Stimulated activated CD4-positive, alpha-beta T cell treated with anti-CD3 and anti-CD28 coated beads, Interleukin-15, amount 100 ng/mL, for 24 hours (primary cell): Measurements from ENCODE around the gene UTP20.
"Not testable (repeated sequence)": the region's sequence is repeated elsewhere in the genome, so short reads cannot be mapped to it uniquely, and the experiment has no call there.

ENCODE experiments used
- DNase-seq: peaks from one replicate; pipeline ENCODE4 v3.0.0-alpha.2; 2020

The UTP20 gene

DNA sequence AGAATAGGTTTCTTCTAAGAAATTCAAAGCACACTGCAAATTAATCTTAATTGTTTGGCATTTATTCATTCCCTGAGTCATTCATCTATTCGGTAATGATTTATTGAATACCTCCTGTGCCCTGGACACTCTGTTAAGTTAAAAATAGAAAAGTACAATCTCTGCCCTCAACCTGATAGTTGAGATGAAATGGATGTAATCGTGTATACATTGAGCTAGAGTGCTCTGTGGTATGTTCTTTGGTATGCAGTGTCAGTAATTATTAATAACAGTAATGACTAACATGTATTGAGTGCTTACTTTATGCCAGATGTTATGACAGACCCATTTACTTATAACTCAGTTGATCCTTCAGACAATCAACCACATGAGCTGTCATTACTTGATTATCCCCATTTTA, 47.6 kb downstream of the UTP20 start:
- DNase-seq = no peak

DNA sequence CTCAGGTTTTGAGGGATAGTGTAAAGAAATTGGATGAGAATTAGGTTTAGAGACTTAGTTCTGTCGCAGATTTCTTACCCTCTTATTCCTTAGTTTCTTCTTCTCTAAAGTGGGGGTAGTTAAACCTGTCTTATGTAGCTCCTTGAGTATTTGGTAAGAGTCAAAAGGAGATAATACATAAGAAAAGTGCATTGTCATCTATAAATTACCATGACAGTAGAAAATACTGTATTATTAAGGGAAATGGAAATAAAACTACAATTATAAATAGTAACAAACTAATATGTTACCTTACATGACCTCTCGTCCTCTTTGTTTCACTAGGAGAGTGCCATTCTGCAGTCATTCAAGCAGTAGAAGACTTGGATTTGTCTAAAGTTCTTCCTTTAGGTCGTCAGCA, 49.0 kb downstream of the UTP20 start:
- DNase-seq = no peak

DNA sequence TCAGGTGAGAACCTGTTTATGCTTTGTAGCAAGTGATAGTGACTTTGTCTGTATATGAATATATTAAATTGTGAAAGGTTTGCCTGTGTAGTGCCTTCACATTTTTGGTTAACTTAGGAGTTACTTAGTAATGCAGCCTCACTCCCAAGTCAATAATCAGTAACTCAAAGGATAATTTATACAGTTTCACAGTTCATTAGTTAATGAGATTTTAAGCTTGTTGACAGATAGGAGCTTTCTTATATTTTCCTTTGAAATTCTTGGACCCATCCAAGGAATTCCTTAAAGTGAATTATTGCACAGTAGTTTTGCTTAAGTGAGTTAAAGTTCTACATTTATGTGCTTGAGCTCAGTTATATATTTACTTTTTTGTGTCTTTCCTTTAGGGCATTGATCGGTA, 50.7 kb downstream of the UTP20 start:
- DNase-seq = no peak

DNA sequence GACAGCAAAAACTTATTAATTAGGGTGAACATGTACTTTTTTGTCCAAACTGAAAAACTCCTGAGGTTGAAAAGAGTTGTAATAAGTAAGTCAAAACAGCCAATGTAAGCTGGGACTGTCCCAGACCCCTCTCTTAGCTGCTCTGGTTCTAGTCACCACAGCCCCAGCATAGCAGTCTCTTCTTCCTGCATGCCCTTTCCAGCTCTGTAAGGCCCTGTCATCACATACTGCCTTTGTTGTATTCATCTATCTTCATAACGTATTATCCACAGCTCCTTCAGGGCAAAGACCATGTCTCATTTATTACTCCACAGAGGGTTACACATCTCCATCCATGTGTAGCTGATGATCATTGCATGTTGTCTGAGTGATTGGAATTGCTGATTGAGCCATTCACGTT, 56.5 kb downstream of the UTP20 start:
- no peak for DNase-seq

DNA sequence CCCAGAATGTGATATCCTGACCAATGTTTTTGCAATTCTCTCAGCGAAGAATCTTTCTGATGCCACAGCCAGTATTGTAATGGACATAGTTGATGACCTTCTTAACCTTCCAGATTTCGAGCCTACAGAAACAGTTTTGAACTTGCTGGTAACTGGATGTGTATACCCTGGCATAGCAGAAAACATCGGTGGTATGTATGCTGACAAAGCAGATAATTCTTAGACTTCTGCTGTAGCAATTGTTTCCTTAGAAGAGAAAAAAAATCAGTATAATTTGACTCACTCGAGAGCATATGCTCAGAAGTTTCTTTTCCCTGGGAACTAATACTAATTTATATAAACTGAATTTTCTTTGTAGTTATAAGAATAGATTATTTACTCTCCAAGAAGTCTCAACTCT, 58.2 kb downstream of the UTP20 start:
- no peak for DNase-seq

DNA sequence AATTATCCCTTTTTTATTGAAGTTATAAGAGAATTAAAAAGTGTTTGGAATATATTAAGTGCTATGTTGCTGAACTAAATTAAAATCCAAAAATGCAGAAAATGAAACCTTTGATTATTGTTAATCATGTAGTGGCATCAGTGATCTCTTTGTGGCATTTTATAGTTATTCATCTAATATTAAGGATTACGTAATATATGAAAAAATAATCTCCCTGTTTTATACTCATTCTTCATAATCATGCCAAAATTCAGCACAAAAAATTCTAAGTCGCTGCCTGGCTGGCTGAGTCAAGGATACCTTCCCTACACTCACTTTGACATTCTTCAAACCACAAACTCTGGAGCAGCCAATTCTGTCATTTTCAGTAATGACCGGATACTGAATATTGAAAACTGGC, 64.0 kb downstream of the UTP20 start:
- no peak for DNase-seq

DNA sequence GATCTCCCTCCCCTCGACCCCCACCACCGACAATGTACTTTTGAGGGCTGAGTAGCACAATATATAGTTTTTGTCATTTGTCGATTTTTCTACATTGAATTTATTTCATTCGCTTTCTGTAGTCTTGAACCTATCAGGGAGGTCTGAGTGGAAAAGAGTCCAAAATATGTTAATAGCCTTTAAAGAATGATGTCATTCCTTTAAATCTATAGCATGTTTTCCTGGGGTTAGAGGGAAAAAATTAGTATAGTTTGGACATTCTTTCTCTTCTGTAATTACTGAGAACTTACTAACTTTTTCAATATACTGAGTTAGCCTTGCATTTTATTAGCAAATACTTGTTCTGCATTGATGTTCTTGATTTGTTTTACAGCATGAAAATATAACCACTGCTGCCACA, 71.8 kb downstream of the UTP20 start:
- DNase-seq = no peak

DNA sequence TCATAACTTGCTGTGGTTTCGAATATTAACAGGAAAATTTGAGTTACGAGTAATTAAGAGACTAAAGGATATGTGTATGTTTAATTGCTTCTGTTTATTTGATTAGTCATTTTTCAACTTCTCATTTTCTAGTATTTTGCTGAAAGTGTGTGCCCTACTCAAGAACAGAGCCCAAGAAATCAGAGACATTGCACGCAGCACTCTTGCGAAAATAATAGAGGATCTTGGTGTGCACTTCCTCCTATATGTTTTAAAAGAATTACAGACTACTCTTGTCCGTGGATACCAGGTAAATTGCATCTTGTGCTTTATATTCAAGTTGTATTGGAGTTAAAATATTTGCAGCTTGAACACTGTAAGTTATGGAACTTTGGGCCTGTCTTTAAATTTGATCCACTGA, 76.9 kb downstream of the UTP20 start:
- DNase-seq = no peak

DNA sequence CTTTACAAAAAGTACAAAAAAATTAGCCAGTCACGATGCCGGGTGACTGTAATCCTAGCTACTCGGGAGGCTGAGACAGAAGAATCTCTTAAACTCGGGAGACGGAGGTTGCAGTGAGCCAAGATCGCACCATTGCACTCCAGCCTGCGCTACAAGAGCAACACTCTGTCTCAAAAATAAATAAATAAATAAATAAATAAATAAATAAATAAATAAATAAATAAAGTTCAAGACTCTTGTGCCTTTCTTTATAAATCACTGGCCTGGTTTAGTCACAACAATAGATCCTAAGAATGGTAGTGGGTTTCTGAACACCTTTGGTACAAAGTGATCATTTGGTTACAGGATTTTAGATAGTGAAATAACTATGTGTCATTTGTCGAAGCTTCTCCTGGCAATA, 81.5 kb downstream of the UTP20 start:
- DNase-seq = no peak

DNA sequence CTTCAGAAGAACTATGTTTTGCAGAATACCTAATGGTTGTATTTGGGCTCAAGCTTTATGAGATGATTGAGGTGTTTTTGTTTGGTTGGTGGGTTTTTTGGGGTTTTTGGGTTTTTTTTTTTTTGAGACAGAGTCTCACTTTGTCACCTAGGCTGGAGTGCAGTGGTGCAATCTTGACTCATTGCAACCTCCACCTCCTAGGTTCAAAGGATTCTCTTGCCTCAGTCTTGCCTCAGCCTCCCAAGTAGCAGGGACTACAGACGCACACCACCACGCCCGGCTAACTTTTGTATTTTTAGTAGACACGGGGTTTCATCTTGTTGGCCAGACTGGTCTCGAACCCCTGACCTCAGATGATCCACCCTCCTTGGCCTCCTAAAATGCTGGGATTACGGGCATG, 88.1 kb downstream of the UTP20 start:
- no peak for DNase-seq

DNA sequence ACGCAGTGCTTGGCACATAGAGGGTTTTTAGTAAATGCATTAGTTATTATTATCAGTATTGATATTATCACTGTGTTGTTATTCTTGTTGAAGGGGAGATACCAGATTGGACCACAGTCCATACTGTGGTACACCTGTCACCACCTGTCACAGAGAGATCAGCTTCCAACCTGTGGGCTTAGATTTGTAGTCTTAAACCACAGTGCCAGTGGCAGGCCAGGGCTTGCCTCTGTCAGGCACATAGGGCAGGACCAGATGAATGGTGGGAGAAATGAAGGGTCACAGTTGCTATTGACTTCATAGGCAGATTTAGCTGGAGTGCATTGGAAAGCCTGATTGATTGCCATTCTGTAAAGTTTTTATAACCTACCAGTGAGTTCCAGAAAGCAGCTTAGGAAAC, 92.5 kb downstream of the UTP20 start:
- DNase-seq = no peak

DNA sequence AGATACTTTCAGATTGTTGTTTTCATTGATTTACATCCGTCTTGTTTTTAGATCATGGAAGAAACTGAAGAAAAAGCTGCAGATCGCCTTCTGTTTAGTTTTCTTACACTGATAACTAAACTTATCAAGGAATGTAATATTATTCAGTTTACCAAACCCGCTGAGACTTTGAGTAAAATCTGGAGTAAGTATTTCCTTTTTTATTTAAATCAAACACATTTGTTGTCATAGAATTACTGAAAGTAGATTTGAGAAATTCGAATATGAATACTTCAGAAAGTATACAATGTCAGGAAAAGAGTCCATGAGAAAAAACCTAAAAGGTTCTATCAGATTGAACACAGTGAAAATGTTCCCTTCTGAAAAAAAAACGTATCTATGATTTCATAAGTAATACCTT, 95.7 kb downstream of the UTP20 start:
- DNase-seq = no peak

DNA sequence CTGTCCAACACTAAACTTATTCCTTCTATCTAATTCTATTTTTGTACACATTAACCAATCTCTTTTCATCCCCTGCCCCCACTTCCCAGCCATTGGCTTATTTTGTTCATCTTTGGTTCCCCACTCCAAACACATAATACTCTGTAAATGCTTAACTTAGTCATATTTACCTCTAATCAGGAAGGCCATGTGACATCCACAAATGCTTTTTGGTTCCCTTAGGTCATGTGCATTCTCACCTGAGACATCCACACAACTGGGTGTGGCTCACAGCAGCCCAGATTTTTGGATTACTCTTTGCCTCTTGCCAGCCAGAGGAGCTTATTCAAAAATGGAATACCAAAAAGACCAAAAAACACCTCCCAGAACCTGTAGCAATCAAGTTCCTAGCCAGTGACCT, 99.2 kb downstream of the UTP20 start:
- DNase-seq = no peak

DNA sequence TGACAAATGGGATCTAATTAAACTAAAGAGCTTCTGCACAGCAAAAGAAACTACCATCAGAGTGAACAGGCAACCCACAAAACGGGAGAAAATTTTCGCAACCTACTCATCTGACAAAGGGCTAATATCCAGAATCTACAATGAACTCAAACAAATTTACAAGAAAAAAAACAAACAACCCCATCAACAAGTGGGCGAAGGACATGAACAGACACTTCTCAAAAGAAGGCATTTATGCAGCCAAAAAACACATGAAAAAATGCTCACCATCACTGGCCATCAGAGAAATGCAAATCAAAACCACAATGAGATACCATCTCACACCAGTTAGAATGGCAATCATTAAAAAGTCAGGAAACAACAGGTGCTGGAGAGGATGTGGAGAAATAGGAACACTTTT, 111.3 kb downstream of the UTP20 start:
- not testable (repeated sequence) for DNase-seq

DNA sequence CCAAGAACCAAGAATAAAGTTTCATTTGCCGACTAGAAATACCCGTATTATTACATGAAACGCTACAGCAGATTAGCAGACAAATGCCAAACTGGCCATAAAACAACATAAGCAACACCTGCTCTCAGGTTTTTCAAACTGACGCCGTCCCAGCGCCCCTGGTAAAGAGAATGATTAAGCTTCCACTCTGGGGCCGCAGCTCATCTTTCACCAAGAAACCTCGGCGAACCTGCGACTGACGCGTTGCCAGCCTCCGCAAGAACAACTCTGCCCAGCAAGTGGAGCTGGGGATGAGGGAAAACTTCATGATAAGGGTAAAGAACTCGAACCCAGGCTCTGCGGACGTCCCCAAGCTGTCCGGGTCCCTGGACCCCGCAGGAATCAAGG, 127.1 kb downstream of the UTP20 start:
- no peak for DNase-seq

DNA sequence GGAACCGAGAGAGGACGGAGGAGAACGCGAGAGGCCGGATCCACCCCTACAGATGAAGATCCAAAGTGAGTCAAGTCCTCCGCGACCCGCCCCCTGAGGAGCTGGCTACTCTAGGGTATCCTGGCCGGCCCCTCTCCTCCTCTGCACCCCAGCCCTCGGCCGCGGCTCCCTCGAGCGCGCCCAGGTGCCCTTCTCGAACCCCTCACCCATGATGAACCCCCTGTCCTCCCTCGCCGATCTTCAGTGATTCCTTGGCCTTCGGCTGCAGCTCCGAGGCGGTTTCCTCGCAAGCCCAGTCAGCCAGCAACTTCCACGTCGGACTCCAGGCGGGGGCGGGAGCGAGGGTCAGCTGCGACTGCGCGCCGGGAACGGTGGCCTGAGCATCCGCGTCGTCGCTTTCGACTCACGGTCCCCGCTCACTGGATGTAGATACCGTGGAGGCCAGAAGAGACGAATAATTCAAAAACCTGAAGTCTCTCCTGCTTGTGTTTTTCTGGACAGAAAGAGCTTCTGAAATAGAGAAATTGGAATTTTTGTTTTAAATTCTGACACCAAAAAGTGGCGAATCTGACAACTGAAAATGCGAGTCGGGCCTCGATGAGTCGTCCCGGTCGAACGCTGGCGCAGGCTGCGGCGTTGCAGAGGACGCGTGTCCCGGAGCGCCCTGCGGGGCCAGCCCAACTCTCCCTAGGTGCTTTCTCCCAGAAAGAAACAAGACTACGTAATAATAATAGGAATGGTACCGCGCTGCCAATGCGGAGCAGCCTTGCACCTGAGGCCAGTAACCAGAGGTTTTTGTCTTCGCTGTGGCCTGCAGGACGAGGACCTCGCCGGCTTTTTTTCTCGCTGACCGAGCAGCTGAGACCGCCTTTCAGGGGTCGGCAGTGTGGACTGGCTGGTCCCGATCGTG, 127.8 kb downstream of the UTP20 start, which contains the start of gene ARL1:
Gene ARL1 (minus strand): TSS at position 337 of the 910 bp plus-strand sequence. CDS start 127 bp downstream, at position 210.
- peak; percentile 89 for DNase-seq

DNA sequence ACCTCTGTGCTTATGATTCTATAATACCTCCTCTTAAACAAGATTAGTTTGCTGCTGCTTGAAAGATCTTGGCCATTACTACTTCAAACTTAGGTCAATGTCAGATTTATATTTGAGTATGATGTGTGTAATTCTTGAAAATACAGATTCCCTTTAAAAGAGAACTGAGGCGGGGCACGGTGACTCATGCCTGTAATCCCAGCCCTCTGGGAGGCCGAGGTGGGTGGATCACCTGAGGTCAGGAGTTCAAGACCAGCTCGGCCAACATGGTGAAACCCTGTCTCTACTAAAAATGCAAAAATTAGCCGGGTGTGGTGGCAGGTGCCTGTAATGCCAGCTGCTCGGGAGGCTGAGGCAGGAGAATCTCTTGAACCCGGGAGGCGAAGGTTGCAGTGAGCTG, 130.3 kb downstream of the UTP20 start:
- DNase-seq = not testable (repeated sequence)

DNA sequence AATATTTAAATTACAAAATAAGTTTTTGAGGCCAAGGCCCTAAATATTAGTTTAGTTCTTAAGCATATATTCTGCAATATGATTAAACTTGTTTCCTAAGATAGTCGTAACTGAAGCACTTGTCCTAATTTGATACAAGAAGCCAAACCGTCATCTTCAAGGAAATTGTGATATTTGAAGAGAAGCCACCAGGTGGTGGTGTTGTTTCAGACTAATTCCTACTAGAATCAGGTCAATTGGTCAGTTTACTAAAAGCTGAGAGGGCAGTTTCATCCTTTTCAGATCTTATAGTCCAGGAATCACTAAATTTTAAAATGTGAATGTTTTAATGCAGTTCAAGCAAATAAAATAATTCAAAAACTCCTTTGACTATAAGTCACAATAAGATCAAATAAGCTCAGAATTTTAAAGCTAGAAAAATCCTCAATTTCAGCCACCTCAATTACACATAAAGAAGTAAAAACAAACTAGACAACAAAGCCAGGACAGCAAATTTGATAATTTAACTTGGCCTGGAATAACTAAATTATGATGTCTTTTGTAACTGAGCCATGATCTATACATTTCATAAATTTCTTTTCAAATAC, 134.7 kb downstream of the UTP20 start:
- DNase-seq = peak; percentile 14

DNA sequence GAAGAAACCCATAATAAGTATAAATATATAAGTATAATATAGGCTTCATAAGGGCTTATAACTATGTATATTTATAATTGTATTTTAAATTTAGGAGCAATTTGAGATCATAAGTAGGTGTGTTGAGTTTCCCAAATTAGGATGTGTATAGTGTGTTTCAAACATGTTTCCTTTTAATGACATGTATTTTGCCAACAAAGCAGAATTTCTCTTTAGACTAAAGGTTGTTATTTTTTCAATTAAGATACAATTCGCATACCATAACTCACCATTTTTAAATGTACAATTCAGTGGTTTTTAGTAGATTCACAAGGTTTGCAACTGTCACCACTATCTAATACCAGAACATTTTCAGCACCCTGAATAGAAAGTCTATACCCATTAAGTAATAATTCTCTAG, 135.3 kb downstream of the UTP20 start:
- DNase-seq = no peak

DNA sequence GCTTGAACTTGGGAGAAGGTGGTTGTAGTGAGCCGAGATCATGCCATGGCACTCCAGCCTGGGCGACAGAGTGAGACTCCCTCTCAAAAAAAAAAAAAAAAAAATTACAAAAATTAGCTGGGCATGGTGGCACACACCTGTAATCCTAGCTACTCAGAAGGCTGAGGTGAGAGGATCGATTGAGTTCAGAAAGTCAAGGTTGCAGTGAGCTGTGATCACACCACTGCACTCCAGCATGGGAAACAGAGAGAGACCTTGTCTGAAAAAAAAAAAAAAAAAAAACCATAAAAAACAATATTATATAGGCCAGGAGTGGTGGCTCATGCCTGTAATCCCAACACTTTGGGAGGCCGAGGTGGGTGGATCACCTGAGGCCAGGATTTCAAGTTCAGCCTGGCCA, 142.2 kb downstream of the UTP20 start:
- DNase-seq = not testable (repeated sequence)

DNA sequence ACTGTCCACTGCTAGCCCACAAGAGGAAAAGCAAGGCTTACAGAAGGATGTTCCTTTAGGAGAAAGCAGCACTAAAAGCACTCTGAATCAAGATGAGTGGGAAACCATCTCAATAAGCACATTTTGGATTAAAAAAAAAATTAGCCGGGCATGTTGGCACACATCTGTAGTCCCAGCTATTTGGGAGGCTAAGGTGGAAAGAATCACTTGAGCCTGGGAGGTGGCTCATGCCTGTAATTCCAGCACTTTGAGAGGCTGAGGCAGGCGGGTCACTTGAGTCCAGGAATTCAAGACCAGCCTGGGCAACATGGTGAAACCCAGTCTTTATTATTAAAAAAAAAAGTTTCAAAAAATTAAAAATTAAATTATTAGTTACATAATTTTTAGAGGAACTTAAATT, 144.7 kb downstream of the UTP20 start:
- no peak for DNase-seq

DNA sequence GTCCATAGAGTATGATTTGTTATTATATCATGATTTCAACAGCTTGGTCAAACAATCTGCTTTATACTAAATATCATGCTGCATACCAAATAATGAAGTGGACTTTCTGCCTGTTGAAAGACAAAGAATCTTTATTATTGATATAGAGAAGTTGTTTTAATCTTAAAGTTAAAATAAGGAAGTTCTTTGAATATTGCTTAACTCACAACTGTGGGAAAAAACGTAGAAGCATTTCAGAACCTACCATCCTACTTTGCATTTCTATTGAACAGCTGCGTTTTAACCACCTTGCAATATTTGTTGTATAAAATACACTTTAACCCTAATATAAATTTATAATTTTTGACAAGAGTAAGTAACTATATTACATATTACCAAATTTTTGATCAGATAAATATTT, 150.6 kb downstream of the UTP20 start:
- DNase-seq = no peak

DNA sequence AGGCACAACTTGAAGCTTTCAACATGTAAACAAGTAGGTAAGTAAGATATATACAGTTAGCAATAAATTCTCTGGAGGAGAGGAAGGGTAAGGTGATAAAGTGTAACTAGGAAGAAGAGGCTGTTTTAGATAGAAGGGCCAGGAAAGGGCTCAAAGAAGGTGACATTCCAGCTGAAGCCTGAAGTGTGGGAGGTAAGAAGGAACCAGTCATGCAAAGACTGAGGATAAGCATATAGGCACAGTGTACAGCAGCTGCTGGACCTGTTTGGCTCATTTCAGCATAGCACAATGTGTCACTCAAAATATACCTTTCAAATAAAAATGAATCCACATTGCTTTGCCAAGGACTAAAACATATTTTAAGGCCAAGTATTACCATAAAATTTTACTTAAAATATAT, 156.2 kb downstream of the UTP20 start:
- DNase-seq = no peak
